ENCODE data around the gene MOB1B.

DNA sequence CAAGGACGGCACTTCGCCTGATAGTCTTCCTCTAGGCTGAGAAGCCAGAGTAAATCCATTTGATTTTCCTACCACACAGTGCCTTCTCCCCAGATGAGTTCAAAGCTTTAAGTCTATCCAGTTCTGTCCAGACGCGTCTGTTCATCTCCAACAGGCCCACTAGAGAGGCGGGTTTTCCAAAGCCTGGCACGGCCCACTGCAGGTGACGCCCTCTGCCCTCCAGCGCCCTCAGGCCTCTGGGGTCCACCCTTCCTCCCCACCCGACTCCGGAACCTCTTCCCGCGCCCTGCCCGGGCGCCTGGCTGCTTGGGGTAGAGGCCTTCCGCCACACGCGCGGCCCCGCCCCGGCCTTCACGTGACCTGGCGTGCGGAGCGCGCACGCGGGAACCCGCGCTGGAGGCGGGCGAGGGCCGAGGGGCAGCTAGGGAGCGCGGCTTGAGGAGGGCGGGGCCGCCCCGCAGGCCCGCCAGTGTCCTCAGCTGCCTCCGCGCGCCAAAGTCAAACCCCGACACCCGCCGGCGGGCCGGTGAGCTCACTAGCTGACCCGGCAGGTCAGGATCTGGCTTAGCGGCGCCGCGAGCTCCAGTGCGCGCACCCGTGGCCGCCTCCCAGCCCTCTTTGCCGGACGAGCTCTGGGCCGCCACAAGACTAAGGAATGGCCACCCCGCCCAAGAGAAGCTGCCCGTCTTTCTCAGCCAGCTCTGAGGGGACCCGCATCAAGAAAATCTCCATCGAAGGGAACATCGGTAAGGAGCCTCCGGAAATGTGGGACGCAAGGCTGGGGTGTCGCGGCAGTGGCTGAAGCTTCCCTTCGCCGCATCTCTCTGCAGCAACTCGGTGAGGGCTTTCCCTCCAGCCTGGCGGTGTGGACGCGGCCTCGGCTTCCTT lies 91.3 kb downstream of the MOB1B start, which contains the start of gene DCK:
- TF ChIP-seq POLR2AphosphoS5 (IDR thresholded peaks at IDR 0.05; ENCODE audit: low read depth, low read length) (peak; percentile 90), RAD21 (IDR thresholded peaks at IDR 0.05; ENCODE audit: low read depth) (no peak), POLR2A (IDR thresholded peaks at IDR 0.05; ENCODE audit: borderline replicate concordance, extremely low read depth, insufficient read depth, insufficient read length) (peak; percentile 59), FOSL1 (IDR thresholded peaks at IDR 0.05; ENCODE audit: low read depth) (no peak), SP1 (IDR thresholded peaks at IDR 0.05; ENCODE audit: low read depth) (peak; percentile 56; the same call in 1 of the 2 replicates), CEBPB (IDR thresholded peaks at IDR 0.05; ENCODE audit: low read depth) (no peak), ZFX (IDR thresholded peaks at IDR 0.05) (peak; percentile 85), EZH2 (IDR thresholded peaks at IDR 0.05) (no peak), TCF7L2 (IDR thresholded peaks at IDR 0.05; ENCODE audit: borderline replicate concordance, extremely low read depth, insufficient read depth, insufficient read length) (no peak), ELF1 (IDR thresholded peaks at IDR 0.05; ENCODE audit: borderline replicate concordance, low read depth) (0 out of 2 replicates have a peak, but pooled peaks have one; percentile 36)
- TF ChIP-seq, protein P1, sequence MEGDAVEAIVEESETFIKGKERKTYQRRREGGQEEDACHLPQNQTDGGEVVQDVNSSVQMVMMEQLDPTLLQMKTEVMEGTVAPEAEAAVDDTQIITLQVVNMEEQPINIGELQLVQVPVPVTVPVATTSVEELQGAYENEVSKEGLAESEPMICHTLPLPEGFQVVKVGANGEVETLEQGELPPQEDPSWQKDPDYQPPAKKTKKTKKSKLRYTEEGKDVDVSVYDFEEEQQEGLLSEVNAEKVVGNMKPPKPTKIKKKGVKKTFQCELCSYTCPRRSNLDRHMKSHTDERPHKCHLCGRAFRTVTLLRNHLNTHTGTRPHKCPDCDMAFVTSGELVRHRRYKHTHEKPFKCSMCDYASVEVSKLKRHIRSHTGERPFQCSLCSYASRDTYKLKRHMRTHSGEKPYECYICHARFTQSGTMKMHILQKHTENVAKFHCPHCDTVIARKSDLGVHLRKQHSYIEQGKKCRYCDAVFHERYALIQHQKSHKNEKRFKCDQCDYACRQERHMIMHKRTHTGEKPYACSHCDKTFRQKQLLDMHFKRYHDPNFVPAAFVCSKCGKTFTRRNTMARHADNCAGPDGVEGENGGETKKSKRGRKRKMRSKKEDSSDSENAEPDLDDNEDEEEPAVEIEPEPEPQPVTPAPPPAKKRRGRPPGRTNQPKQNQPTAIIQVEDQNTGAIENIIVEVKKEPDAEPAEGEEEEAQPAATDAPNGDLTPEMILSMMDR (IDR thresholded peaks at IDR 0.05 in 2 of 3, conservative IDR thresholded peaks at IDR 0.05 in 1 of 3; ENCODE audit: borderline replicate concordance in 1 of 3, insufficient read depth in 1 of 3, low read depth in 2 of 3, low read length in 2 of 3), result no peak

All from HCT116 (cell line).